SK-N-SH treated with all-trans-retinoic acid at 6 μM for 48 hours (cell line): ENCODE data around the gene TCAP.

Source experiments
- ATAC-seq: fragments of 200-7000 bp; cut with Tn5 transposase; 3 replicates; pipeline ENCODE4 v1.9.1; 2020; ENCODE audit warnings: mild to moderate bottlenecking, moderate library complexity
- ARNTL ChIP-seq: fragments of 450-650 bp; formaldehyde crosslinking; IDR thresholded peaks from 2 replicates; pipeline ENCODE4 v1.5.0; 2020; ENCODE audit warnings: low read depth, mild to moderate bottlenecking, moderate library complexity, borderline replicate concordance
- BACH2 ChIP-seq: fragments of 250-450 bp; sonication (Bioruptor Pico); IDR thresholded peaks from 2 replicates; pipeline ENCODE4 v1.9.0; 2021; ENCODE audit warnings: mild to moderate bottlenecking, borderline replicate concordance
- CSDC2 ChIP-seq: fragments of 250-450 bp; sonication (Bioruptor Pico); IDR thresholded peaks from 2 replicates; pipeline ENCODE4 v1.5.0; 2020; ENCODE audit warnings: mild to moderate bottlenecking, moderate library complexity
- CSRNP3 ChIP-seq: fragments of 250-450 bp; sonication (Bioruptor Pico); IDR thresholded peaks from 2 replicates; pipeline ENCODE4 v1.5.1; 2021; ENCODE audit warnings: mild to moderate bottlenecking, moderate library complexity
- ESRRG ChIP-seq: fragments of 250-450 bp; sonication (Bioruptor Pico); IDR thresholded peaks from 2 replicates; pipeline ENCODE4 v1.6.1; 2021; ENCODE audit warnings: mild to moderate bottlenecking
- GLIS3 ChIP-seq: fragments of 250-450 bp; sonication (Bioruptor Pico); IDR thresholded peaks from 2 replicates; pipeline ENCODE4 v1.5.0; 2020; ENCODE audit warnings: mild to moderate bottlenecking, moderate library complexity
- ISL1 ChIP-seq: fragments of 250-450 bp; sonication (Bioruptor Pico); IDR thresholded peaks from 2 replicates; pipeline ENCODE4 v2.1.2; 2022; ENCODE audit warnings: mild to moderate bottlenecking, moderate library complexity
- OSR1 ChIP-seq: fragments of 250-450 bp; sonication (Bioruptor Pico); IDR thresholded peaks from 2 replicates; pipeline ENCODE4 v1.8.0; 2022; ENCODE audit warnings: moderate library complexity, mild to moderate bottlenecking, inconsistent platforms
- POU6F1 ChIP-seq: fragments of 250-450 bp; sonication (Bioruptor Pico); IDR thresholded peaks from 2 replicates; pipeline ENCODE4 v1.8.0; 2021; ENCODE audit warnings: low read depth, mild to moderate bottlenecking, moderate library complexity, borderline replicate concordance
- RARB ChIP-seq: fragments of 250-450 bp; sonication (Bioruptor Pico); IDR thresholded peaks from 2 replicates; pipeline ENCODE4 v1.8.0; 2021; ENCODE audit warnings: mild to moderate bottlenecking, moderate library complexity
- SNAI2 ChIP-seq: fragments of 250-450 bp; sonication (Bioruptor Pico); IDR thresholded peaks from 2 replicates; pipeline ENCODE4 v1.5.0; 2020; ENCODE audit warnings: mild to moderate bottlenecking, moderate library complexity
- TOX ChIP-seq: fragments of 250-450 bp; sonication (Bioruptor Pico); IDR thresholded peaks from 2 replicates; pipeline ENCODE4 v1.8.0; 2021; ENCODE audit warnings: mild to moderate bottlenecking, moderate library complexity, borderline replicate concordance
- TSHZ2 ChIP-seq: fragments of 250-450 bp; sonication (Bioruptor Pico); IDR thresholded peaks from 2 replicates; pipeline ENCODE4 v1.5.0; 2020; ENCODE audit warnings: mild to moderate bottlenecking, moderate library complexity
- ZC3H10 ChIP-seq: fragments of 250-450 bp; sonication (Bioruptor Pico); IDR thresholded peaks from 2 replicates; pipeline ENCODE4 v1.5.1; 2021; ENCODE audit warnings: mild to moderate bottlenecking, moderate library complexity
- ZFP3 ChIP-seq: fragments of 250-450 bp; sonication (Bioruptor Pico); IDR thresholded peaks from 2 replicates; pipeline ENCODE4 v1.5.0; 2020; ENCODE audit warnings: mild to moderate bottlenecking, moderate library complexity
- ZFP30 ChIP-seq: fragments of 450-650 bp; formaldehyde crosslinking; IDR thresholded peaks from 2 replicates; pipeline ENCODE4 v1.5.0; 2022; ENCODE audit warnings: mild to moderate bottlenecking, moderate library complexity
- ZNF565 ChIP-seq: fragments of 450-650 bp; formaldehyde crosslinking; conservative IDR thresholded peaks from 2 replicates; pipeline ENCODE4 v1.5.0; 2020; ENCODE audit warnings: low read depth, mild to moderate bottlenecking, moderate library complexity
- TF ChIP-seq, protein P1 (sequence below): fragments of 250-450 bp; sonication (Bioruptor Pico); IDR thresholded peaks from 2 replicates; pipeline ENCODE4 v1.5.1; 2020; ENCODE audit warnings: low read depth, mild to moderate bottlenecking, moderate library complexity
- TF ChIP-seq, protein P2 (sequence below): fragments of 250-450 bp; sonication (Bioruptor Pico); IDR thresholded peaks from 2 replicates; pipeline ENCODE4 v1.8.0; 2020; ENCODE audit warnings: mild to moderate bottlenecking, moderate library complexity, borderline replicate concordance

Gene TCAP

GRCh38 chr17:39661744-39662541 is 3.2 kb upstream of the TCAP start:
- ATAC-seq, result no peak
- TF ChIP-seq ESRRG (CRISPR knock-in tag) (no peak), BACH2 (CRISPR knock-in tag) (no peak), TSHZ2 (CRISPR knock-in tag) (no peak), GLIS3 (CRISPR knock-in tag) (no peak), POU6F1 (CRISPR knock-in tag) (no peak)

DNA sequence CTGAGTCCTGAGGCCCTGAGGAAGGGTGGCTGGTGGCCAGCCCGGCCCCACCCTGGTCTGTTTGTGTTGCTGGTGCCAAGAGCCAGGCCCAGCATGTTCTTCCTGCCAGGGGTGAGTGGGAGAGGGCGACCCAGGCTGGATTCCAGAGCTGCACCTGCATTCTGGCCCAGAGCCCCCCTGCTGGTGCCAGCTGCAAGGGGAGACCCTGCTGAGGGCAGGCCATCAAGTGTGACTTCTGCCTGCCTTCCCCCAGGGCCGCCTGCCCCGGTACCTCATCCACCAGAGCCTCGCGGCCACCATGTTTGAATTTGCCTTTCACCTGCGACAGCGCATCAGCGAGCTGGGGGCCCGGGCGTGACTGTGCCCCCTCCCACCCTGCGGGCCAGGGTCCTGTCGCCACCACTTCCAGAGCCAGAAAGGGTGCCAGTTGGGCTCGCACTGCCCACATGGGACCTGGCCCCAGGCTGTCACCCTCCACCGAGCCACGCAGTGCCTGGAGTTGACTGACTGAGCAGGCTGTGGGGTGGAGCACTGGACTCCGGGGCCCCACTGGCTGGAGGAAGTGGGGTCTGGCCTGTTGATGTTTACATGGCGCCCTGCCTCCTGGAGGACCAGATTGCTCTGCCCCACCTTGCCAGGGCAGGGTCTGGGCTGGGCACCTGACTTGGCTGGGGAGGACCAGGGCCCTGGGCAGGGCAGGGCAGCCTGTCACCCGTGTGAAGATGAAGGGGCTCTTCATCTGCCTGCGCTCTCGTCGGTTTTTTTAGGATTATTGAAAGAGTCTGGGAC is 2.4 kb upstream of the TCAP start:
- no peak for ATAC-seq
- no peak for TF ChIP-seq ZFP30 (CRISPR knock-in tag)
- TF ChIP-seq, protein P1, sequence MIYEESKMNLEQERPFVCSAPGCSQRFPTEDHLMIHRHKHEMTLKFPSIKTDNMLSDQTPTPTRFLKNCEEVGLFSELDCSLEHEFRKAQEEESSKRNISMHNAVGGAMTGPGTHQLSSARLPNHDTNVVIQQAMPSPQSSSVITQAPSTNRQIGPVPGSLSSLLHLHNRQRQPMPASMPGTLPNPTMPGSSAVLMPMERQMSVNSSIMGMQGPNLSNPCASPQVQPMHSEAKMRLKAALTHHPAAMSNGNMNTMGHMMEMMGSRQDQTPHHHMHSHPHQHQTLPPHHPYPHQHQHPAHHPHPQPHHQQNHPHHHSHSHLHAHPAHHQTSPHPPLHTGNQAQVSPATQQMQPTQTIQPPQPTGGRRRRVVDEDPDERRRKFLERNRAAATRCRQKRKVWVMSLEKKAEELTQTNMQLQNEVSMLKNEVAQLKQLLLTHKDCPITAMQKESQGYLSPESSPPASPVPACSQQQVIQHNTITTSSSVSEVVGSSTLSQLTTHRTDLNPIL (CRISPR knock-in tag), result no peak
- no peak for TF ChIP-seq ZNF565 (CRISPR knock-in tag)
- TF ChIP-seq, all 23 proteins: peak for 0

GRCh38 chr17:39663340-39663687 is 1.8 kb upstream of the TCAP start:
- no peak for ATAC-seq
- TF ChIP-seq ISL1 (CRISPR knock-in tag) (no peak), OSR1 (CRISPR knock-in tag) (no peak), ARNTL (no peak), ZNF565 (CRISPR knock-in tag) (no peak), TOX (CRISPR knock-in tag) (no peak), ESRRG (CRISPR knock-in tag) (no peak), CSDC2 (no peak), RARB (no peak), CSRNP3 (CRISPR knock-in tag) (no peak), ZFP3 (CRISPR knock-in tag) (no peak), SNAI2 (CRISPR knock-in tag) (no peak), GLIS3 (CRISPR knock-in tag) (no peak), ZC3H10 (CRISPR knock-in tag) (no peak), TSHZ2 (CRISPR knock-in tag) (no peak)
- TF ChIP-seq, protein P1 (CRISPR knock-in tag), result no peak
- TF ChIP-seq, protein P2, sequence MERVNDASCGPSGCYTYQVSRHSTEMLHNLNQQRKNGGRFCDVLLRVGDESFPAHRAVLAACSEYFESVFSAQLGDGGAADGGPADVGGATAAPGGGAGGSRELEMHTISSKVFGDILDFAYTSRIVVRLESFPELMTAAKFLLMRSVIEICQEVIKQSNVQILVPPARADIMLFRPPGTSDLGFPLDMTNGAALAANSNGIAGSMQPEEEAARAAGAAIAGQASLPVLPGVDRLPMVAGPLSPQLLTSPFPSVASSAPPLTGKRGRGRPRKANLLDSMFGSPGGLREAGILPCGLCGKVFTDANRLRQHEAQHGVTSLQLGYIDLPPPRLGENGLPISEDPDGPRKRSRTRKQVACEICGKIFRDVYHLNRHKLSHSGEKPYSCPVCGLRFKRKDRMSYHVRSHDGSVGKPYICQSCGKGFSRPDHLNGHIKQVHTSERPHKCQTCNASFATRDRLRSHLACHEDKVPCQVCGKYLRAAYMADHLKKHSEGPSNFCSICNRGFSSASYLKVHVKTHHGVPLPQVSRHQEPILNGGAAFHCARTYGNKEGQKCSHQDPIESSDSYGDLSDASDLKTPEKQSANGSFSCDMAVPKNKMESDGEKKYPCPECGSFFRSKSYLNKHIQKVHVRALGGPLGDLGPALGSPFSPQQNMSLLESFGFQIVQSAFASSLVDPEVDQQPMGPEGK (CRISPR knock-in tag), result no peak
